C4-2B (cell line): Measurements from ENCODE around the gene VPS72.

Experiments used
- ZFX ChIP-seq: fragments of 450-650 bp; IDR thresholded peaks from 2 replicates; pipeline ENCODE4 v1.6.1; 2017
- TF ChIP-seq, protein P1 (sequence below): fragments of 450-650 bp; conservative IDR thresholded peaks from 2 replicates; pipeline ENCODE4 v1.5.1; 2017; ENCODE audit warnings: mild to moderate bottlenecking

DNA sequence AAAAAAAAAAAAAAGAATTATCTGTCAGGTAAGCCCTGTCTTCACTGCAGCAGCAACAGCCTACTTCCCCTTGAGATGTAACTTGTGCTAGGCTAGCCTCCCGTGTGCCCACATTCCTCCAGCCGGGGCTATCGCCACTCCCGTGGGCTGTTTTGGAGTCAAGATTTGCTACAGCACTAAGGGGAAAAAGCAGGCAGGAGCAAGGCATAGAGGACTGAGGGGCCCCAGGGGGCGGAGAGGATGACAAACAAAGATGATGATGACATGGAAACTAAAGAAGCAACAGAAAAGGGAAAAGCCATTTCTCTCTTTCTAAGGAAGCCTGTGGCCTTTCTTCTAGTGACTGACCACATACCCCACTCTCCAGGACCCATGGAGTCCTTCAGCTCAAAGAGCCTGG, 31.7 kb downstream of the VPS72 start:
- TF ChIP-seq, protein P1, sequence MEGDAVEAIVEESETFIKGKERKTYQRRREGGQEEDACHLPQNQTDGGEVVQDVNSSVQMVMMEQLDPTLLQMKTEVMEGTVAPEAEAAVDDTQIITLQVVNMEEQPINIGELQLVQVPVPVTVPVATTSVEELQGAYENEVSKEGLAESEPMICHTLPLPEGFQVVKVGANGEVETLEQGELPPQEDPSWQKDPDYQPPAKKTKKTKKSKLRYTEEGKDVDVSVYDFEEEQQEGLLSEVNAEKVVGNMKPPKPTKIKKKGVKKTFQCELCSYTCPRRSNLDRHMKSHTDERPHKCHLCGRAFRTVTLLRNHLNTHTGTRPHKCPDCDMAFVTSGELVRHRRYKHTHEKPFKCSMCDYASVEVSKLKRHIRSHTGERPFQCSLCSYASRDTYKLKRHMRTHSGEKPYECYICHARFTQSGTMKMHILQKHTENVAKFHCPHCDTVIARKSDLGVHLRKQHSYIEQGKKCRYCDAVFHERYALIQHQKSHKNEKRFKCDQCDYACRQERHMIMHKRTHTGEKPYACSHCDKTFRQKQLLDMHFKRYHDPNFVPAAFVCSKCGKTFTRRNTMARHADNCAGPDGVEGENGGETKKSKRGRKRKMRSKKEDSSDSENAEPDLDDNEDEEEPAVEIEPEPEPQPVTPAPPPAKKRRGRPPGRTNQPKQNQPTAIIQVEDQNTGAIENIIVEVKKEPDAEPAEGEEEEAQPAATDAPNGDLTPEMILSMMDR: no peak
- no peak for TF ChIP-seq ZFX
